Erythroblast (primary cell): ENCODE measurements around the gene SPRING1.

Experiments
- GATA1 ChIP-seq: IDR thresholded peaks from 2 replicates; pipeline ENCODE4 v1.6.1; 2011; ENCODE audit warnings: low read depth, mild to moderate bottlenecking, control low read depth, low read length, moderate library complexity
- POLR2A ChIP-seq: IDR thresholded peaks from 2 replicates; pipeline ENCODE4 v1.6.1; 2011; ENCODE audit warnings: mild to moderate bottlenecking, low read length

GRCh38 chr12:116735951-116736599 is 1.8 kb downstream of the SPRING1 start:
- TF ChIP-seq POLR2A (no peak), GATA1 (no peak)
